ENCODE measurements around the gene EFNA5. TPM values are rescaled to one million over a fixed set of nuclear protein-coding genes. Genes with fewer than 3 reads are reported as not detected.

The EFNA5 gene
- total RNA-seq, 4 donors from 2014 or later: 2.8 to 5.7 (median 3.7) TPM

DNA sequence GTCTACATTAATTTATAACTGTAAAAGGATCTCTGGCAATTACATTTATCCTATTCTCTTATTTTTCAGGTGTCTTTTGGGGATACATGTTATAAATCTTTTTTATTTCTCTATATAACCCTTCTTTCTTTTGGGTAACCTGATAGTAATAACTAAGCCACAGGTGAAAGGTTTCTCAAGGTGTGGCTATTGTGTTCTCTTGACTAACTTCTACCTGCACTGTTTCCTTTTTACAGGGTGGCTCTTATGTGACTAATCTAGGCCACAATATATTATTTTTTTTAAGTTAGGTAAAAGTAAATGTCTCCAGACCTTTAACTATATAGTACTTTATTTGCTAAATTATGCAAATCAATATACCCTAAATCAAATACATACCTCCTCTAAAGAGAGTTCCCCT lies 193.2 kb downstream of the EFNA5 start:
- TF ChIP-seq POLR2AphosphoS5 (IDR thresholded peaks at IDR 0.05) (no peak), EP300 (IDR thresholded peaks at IDR 0.05) (no peak)
- TF ChIP-seq, protein P1, sequence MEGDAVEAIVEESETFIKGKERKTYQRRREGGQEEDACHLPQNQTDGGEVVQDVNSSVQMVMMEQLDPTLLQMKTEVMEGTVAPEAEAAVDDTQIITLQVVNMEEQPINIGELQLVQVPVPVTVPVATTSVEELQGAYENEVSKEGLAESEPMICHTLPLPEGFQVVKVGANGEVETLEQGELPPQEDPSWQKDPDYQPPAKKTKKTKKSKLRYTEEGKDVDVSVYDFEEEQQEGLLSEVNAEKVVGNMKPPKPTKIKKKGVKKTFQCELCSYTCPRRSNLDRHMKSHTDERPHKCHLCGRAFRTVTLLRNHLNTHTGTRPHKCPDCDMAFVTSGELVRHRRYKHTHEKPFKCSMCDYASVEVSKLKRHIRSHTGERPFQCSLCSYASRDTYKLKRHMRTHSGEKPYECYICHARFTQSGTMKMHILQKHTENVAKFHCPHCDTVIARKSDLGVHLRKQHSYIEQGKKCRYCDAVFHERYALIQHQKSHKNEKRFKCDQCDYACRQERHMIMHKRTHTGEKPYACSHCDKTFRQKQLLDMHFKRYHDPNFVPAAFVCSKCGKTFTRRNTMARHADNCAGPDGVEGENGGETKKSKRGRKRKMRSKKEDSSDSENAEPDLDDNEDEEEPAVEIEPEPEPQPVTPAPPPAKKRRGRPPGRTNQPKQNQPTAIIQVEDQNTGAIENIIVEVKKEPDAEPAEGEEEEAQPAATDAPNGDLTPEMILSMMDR (IDR thresholded peaks at IDR 0.05): no peak
- intact Hi-C loops (cut with DNase I): no loop called here
- Histone ChIP-seq H3K4me1 (no peaks in the 10 kb centered on the region), H3K4me3 (no peak overlapping the region), H3K36me3 (no peaks in the 10 kb centered on the region), H3K27ac (replicated peaks in 1 of 4) (no peak overlapping the region), H3K9me3 (no peaks in the 10 kb centered on the region), H3K27me3 (no peaks in the 10 kb centered on the region)
- no peak for DNase-seq (ENCODE audit: extremely low spot score)

DNA sequence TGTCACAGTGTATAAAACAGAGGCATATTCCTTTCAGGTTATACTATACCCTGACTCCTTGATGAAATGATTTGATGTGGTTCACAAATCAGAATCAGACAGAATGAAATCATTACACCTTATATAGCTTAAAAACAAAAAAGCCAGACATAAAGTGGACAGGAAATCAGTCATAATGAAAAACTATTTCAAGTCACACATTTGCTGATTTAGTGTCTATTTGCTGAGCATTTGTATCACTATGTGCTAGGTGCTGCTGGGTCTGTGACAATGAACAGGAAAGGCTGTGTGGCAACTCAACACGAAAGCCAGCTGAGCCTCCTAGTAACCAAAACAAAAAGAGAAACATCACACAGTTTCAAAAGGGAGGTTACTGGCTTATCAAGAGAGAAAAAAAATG lies 194.0 kb downstream of the EFNA5 start:
- intact Hi-C loops (cut with DNase I): no loop called here
- H3K27me3 ChIP-seq: no peaks in the 10 kb centered on the region
- TF ChIP-seq, protein P1 (IDR thresholded peaks at IDR 0.05): no peak
- no peak for TF ChIP-seq POLR2A (IDR thresholded peaks at IDR 0.05; ENCODE audit: low read depth)
- no peak for TF ChIP-seq EP300 (IDR thresholded peaks at IDR 0.05)
- TF ChIP-seq POLR2AphosphoS5 (IDR thresholded peaks at IDR 0.05): no peak
- 19% methylated on average over 1 of the region's 1 CpG for WGBS
- no peaks in the 10 kb centered on the region for H3K4me1 ChIP-seq
- no peak overlapping the region for H3K27ac ChIP-seq (replicated peaks in 1 of 4)
- H3K36me3 ChIP-seq: no peaks in the 10 kb centered on the region
- DNase-seq (ENCODE audit: extremely low spot score): no peak
- no peak overlapping the region for H3K4me3 ChIP-seq
- no peaks in the 10 kb centered on the region for H3K9me3 ChIP-seq

DNA sequence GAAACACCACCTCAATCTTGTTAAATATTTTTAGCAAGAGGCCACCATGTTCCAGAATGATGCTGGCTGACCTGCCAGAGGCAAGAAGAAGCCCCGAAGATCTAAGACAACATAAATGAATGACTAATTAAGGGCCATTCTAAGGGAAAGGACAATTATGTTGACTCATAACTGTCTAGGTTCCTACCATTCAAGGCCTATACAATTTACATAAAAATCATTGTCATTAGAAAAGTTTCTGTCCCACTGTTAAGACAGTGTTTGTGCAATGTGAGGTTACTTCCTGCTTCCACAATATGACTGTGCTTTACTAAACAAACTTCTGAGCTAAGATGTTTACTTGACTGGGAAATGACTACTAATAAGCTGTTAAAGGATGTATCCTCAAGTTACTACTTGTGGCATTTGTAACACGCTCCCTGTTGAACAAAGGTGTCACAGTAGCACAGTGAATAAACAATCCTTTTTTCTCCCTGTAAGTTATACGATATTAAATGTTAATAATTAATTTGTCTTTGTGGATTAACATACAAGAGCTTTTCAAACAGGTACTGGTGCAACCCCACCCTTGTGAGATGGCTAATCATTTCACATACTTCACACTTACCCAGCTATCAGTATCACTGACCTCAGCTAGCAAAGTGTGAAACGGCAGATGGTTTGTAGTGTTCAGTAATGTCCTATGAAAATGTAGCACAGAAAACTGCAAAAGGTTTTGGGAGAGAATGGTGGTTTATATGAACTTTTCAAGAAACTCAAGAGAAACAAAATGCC lies 195.8 kb downstream of the EFNA5 start:
- H3K9me3 ChIP-seq: no peaks in the 10 kb centered on the region
- no peak overlapping the region for H3K4me3 ChIP-seq
- H3K4me1 ChIP-seq: peaks cover 0 to 3% (median 0%) of the 10 kb centered on the region in 4 donors
- H3K27ac ChIP-seq (replicated peaks in 1 of 4): no peak overlapping the region
- TF ChIP-seq POLR2AphosphoS5 (IDR thresholded peaks at IDR 0.05) (no peak), EP300 (IDR thresholded peaks at IDR 0.05) (no peak), POLR2A (IDR thresholded peaks at IDR 0.05; ENCODE audit: low read depth) (no peak)
- TF ChIP-seq, protein P1 (IDR thresholded peaks at IDR 0.05): no peak
- no peaks in the 10 kb centered on the region for H3K27me3 ChIP-seq
- DNase-seq (ENCODE audit: extremely low spot score): no peak
- intact Hi-C loops (cut with DNase I): no loop called here
- H3K36me3 ChIP-seq: no peaks in the 10 kb centered on the region
- WGBS: 88% methylated on average over 4 of the region's 4 CpGs

DNA sequence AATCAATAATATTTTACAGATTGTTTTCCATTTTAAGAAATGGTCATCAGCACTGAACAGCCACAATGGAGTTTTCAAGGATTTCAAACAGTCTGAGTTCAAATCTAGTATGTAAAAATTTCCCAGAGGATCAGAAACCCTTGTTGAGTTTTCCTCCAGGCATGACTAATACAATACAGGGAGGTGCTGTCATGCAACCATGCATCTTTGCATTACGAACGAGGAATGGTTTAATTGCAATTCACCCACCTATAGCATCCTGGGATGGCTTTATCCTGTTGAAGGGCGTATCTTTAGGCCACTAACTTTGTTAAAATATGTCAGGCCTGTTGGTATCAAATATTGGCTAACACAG lies 196.4 kb downstream of the EFNA5 start:
- intact Hi-C loops (cut with DNase I): no loop called here
- peaks cover 0 to 5% (median 1%) of the 10 kb centered on the region in 4 donors for H3K4me1 ChIP-seq
- H3K9me3 ChIP-seq: no peaks in the 10 kb centered on the region
- H3K4me3 ChIP-seq: no peak overlapping the region
- H3K27ac ChIP-seq (replicated peaks in 1 of 4): no peak overlapping the region
- no peaks in the 10 kb centered on the region for H3K27me3 ChIP-seq
- TF ChIP-seq POLR2AphosphoS5 (IDR thresholded peaks at IDR 0.05) (no peak), EP300 (IDR thresholded peaks at IDR 0.05) (no peak), POLR2A (IDR thresholded peaks at IDR 0.05; ENCODE audit: low read depth) (no peak)
- TF ChIP-seq, protein P1 (IDR thresholded peaks at IDR 0.05): no peak
- no peaks in the 10 kb centered on the region for H3K36me3 ChIP-seq
- DNase-seq (ENCODE audit: extremely low spot score): no peak
- WGBS: 97% methylated on average over 3 of the region's 3 CpGs

DNA sequence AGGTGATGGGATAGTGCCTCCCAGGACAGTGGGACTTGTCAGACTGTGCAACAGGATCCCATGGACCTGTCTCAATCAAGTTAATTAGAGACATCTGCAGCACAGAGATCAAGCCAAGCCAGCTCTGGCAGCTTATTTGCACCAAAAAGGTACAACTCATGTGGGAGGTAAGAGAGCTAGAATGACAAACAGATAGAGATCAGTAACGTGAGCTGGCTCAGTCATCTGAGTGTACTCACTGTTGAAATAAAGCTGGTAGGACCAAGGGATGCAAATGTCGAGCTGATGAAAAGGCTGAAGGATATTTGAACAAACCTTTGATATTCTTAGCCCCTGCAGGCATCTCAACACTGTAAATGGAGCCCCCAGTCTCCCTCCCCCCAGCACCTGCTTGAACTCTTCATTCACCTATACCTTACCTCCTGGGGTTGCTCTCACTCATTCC lies 198.1 kb downstream of the EFNA5 start:
- TF ChIP-seq EP300 (IDR thresholded peaks at IDR 0.05): no peak
- TF ChIP-seq POLR2A (IDR thresholded peaks at IDR 0.05; ENCODE audit: low read depth): no peak
- TF ChIP-seq POLR2AphosphoS5 (IDR thresholded peaks at IDR 0.05): no peak
- TF ChIP-seq, protein P1 (IDR thresholded peaks at IDR 0.05): no peak
- H3K36me3 ChIP-seq: no peaks in the 10 kb centered on the region
- H3K9me3 ChIP-seq: no peaks in the 10 kb centered on the region
- no peaks in the 10 kb centered on the region for H3K27me3 ChIP-seq
- 61% methylated on average over 2 of the region's 2 CpGs for WGBS
- H3K4me3 ChIP-seq: no peak overlapping the region
- no peak for DNase-seq (ENCODE audit: extremely low spot score)
- intact Hi-C loops (cut with DNase I): no loop called here
- no peak overlapping the region for H3K27ac ChIP-seq (replicated peaks in 1 of 4)
- H3K4me1 ChIP-seq: peaks cover 5 to 8% (median 6%) of the 10 kb centered on the region in 4 donors
